GM12878 (cell line): ENCODE data around the gene CHST5. TPM values are rescaled to one million over a fixed set of nuclear protein-coding genes. Genes with fewer than 3 reads are reported as not detected.
"Not testable (repeated sequence)": the region's sequence is repeated elsewhere in the genome, so short reads cannot be mapped to it uniquely, and the experiment has no call there.

Source experiments
- ATAC-seq: fragments of 200-7000 bp; cut with Tn5 transposase; 3 replicates; pipeline ENCODE4 v1.9.1; 2020; ENCODE audit warnings: mild to moderate bottlenecking, moderate library complexity
- BruUV-seq: library from RNA; stranded (reverse); fragments of 400-500 nt; replicated peaks from 2 replicates; lab custom pipeline; 2021; lab: Mats Ljungman, UMichigan
- CTCF ChIA-PET: fragments of 300-600 bp; sonication (Branson Sonifier 250); formaldehyde crosslinking; extraction: SDS; loops from one replicate; lab custom pipeline; 2021; ENCODE audit warnings: inconsistent platforms; lab: Yijun Ruan, JAX
- POLR2A ChIA-PET: fragments of 350-600 bp; formaldehyde crosslinking; extraction: SDS; loops from one replicate; lab custom pipeline; 2021; ENCODE audit warnings: inconsistent platforms; lab: Charles Lee
- RAD21 ChIA-PET: fragments of 300-600 bp; sonication (Branson Sonifier 250); formaldehyde crosslinking; loops from one replicate; lab custom pipeline; 2023; ENCODE audit warnings: antibody characterized with exemption; ENCODE audit not compliant: unreplicated experiment; lab: Charles Lee
- SMC1A ChIA-PET: fragments of 300-600 bp; sonication (Branson Sonifier 250); formaldehyde crosslinking; loops from one replicate; lab custom pipeline; 2023; ENCODE audit not compliant: unreplicated experiment, uncharacterized antibody; lab: Charles Lee
- DNase-seq: peaks from one replicate; pipeline ENCODE4 v3.0.0-alpha.2; 2011; ENCODE audit warnings: low read depth, low spot score
- FAIRE-seq: peaks from 3 replicates; lab custom pipeline; 2011; peaks lifted over from hg19 to GRCh38; lab: Jason Lieb, UNC
- H2AFZ ChIP-seq: 2 replicates; pipeline ENCODE4 v1.6.0; 2011; ENCODE audit warnings: low read depth, low read length, control low read depth; ENCODE audit not compliant: control insufficient read depth
- H3K27ac ChIP-seq: 2 replicates; pipeline ENCODE4 v1.5.1; 2011; ENCODE audit warnings: control low read depth; ENCODE audit not compliant: control insufficient read depth, insufficient read depth
- H3K27me3 ChIP-seq, 2 experiments: replicated peaks in 1 of 2; 2 replicates each; pipeline versions ENCODE4 v1.6.0 to v1.6.1; 2011; ENCODE audit warnings: low read length in 1 of 2; ENCODE audit not compliant: control insufficient read depth in 2 of 2, insufficient read depth in 2 of 2
- H3K36me3 ChIP-seq, 2 experiments: 2 replicates each; pipeline ENCODE4 v1.5.1; 2011; ENCODE audit warnings: low read length in 1 of 2; ENCODE audit not compliant: control insufficient read depth in 2 of 2, insufficient read depth in 2 of 2
- H3K4me1 ChIP-seq: 2 replicates; pipeline ENCODE4 v1.6.1; 2011; ENCODE audit warnings: mild to moderate bottlenecking, low read length, moderate library complexity, mixed read lengths; ENCODE audit not compliant: control insufficient read depth, insufficient read depth
- H3K4me2 ChIP-seq: 2 replicates; pipeline ENCODE4 v1.6.0; 2011; ENCODE audit warnings: control low read depth; ENCODE audit not compliant: control insufficient read depth, insufficient read depth
- H3K4me3 ChIP-seq: fragments of 200-600 bp; sonication (generic); 2 replicates; pipeline ENCODE4 v1.5.1; 2016
- H3K79me2 ChIP-seq: 2 replicates; pipeline ENCODE4 v1.6.0; 2011; ENCODE audit warnings: low read length; ENCODE audit not compliant: control insufficient read depth, insufficient read depth
- H3K9ac ChIP-seq: 2 replicates; pipeline ENCODE4 v1.8.0; 2011; ENCODE audit warnings: low read length, control low read depth, mixed read lengths; ENCODE audit not compliant: control insufficient read depth, insufficient read depth
- H3K9me3 ChIP-seq: replicated peaks from 3 replicates; pipeline ENCODE4 v1.5.1; 2011; ENCODE audit warnings: mild to moderate bottlenecking, low read length; ENCODE audit not compliant: control insufficient read depth, insufficient read depth
- H4K20me1 ChIP-seq: 2 replicates; pipeline ENCODE4 v1.6.0; 2011; ENCODE audit not compliant: control insufficient read depth, insufficient read depth
- BHLHE40 ChIP-seq, 2 experiments: fragments of 450-650 bp in 1 of 2; IDR thresholded peaks; 2 replicates each; pipeline ENCODE4 v1.6.1; 2011 to 2017; ENCODE audit warnings: low read depth in 2 of 2, borderline replicate concordance in 1 of 2, improper control_type of control experiment in 1 of 2, low read length in 1 of 2, mild to moderate bottlenecking in 1 of 2
- GABPA ChIP-seq: IDR thresholded peaks from 2 replicates; pipeline ENCODE4 v1.6.1; 2014; ENCODE audit warnings: antibody characterized with exemption, low read depth, mild to moderate bottlenecking, inconsistent platforms
- GATAD2B ChIP-seq: fragments of 450-650 bp; conservative IDR thresholded peaks from 2 replicates; pipeline ENCODE4 v1.6.1; 2017; ENCODE audit warnings: low read depth, mild to moderate bottlenecking, moderate library complexity
- MEF2B ChIP-seq: fragments of 450-650 bp; IDR thresholded peaks from 2 replicates; pipeline ENCODE4 v1.6.1; 2018; ENCODE audit warnings: mild to moderate bottlenecking, moderate library complexity; ENCODE audit not compliant: partially characterized antibody, poor library complexity, severe bottlenecking
- MTA2 ChIP-seq: fragments of 450-650 bp; IDR thresholded peaks from 2 replicates; pipeline ENCODE4 v1.6.1; 2016; ENCODE audit warnings: low read depth, mild to moderate bottlenecking, moderate library complexity
- SMAD5 ChIP-seq: IDR thresholded peaks from 2 replicates; pipeline ENCODE4 v1.6.1; 2016; ENCODE audit warnings: antibody characterized with exemption, low read depth
- WGBS: methylation state at CpG from one replicate; pipeline ENCODE4 v1.1.6; 2016; ENCODE audit warnings: low lambda C conversion rate; ENCODE audit not compliant: insufficient replicate concordance, insufficient coverage; ENCODE audit errors: missing lambda C conversion rate; 5-methylcytosine and 5-hydroxymethylcytosine counted together
- in situ Hi-C: fragments of 300-500 bp; cut with MboI; formaldehyde crosslinking; loops from 9 replicates; pipeline ENCODE4 v1.14.3; 2018; ENCODE audit warnings: mixed read lengths
- intact Hi-C: fragments of 100-400 bp; cut with micrococcal nuclease; formaldehyde crosslinking; loops from one replicate; pipeline ENCODE4 v1.14.2; 2022; ENCODE audit not compliant: unreplicated experiment
- polyA plus RNA-seq, 11 experiments: library from polyadenylated mRNA; depleted of rRNA in 4 of 11; unstranded in 6 of 11; stranded (reverse) in 5 of 11; fragments of >200 nt; fragmentation: Nextera tagmentation in 4 of 11; fragmentation: Illumina TruSeq in 1 of 11; extraction: Ambion mirVana in 4 of 11; extraction: Trizol in 1 of 11; gene quantifications; 1 replicate in 1 of 11; 2 replicates in 10 of 11; pipeline versions ENCODE4 v1.2.1 to v1.2.3, GENCODE V29; 2011 to 2016; ENCODE audit warnings: inconsistent platforms in 2 of 11, missing spikeins in 2 of 11, low read depth in 1 of 11
- total RNA-seq, 4 experiments: library from RNA; depleted of rRNA in 3 of 4; stranded (reverse); fragments of >200 nt in 3 of 4; fragmentation: Illumina TruSeq in 1 of 4; extraction: Trizol in 1 of 4; gene quantifications; 2 replicates each; pipeline versions ENCODE4 v1.2.1 to v1.2.3, GENCODE V29; 2013 to 2021
- TF ChIP-seq, protein P1 (sequence below): IDR thresholded peaks from 2 replicates; pipeline ENCODE4 v1.6.1; 2012; ENCODE audit warnings: improper control_type of control experiment, low read depth, low read length; ENCODE audit not compliant: insufficient replicate concordance
- TF ChIP-seq, protein P2 (sequence below): fragments of 450-650 bp; conservative IDR thresholded peaks from 2 replicates; pipeline ENCODE4 v1.6.1; 2017; ENCODE audit warnings: mild to moderate bottlenecking, moderate library complexity

Gene CHST5
- total and polyA plus RNA-seq, 10 of the 15 experiments (the other 5 are each of a cell fraction or from before 2014, with no cell fraction given): 0.04 to 0.43 (median 0.14) TPM; not detected in 6

DNA sequence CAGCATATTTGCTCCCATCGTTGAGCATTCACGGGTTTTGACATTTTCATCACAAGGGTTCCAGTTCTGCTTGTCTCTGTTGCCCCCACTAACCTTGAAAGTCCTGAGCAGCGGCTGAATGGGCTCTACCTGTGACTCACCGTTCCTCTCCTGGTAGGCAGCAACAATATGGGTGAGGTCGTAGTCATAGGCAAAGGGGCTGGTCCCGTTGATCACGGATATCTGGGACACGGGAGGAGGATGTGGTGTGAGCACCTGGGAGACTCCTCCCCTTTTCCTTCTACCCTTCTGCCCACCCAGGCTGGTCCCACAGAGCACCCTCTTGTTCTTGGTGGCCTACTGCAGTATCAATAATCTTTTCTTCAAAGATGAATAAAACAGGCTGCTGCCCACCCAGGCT is 6.6 kb upstream of the CHST5 start:
- intact Hi-C loops, RAD21 ChIA-PET, H3K27ac ChIP-seq, H3K4me1 ChIP-seq, ATAC-seq, H3K9me3 ChIP-seq, H3K27me3 ChIP-seq, H4K20me1 ChIP-seq, DNase-seq, H3K79me2 ChIP-seq, H2AFZ ChIP-seq, H3K4me2 ChIP-seq, H3K36me3 ChIP-seq, FAIRE-seq, POLR2A ChIA-PET, SMC1A ChIA-PET, in situ Hi-C loops, H3K4me3 ChIP-seq, BruUV-seq, H3K9ac ChIP-seq: not testable (repeated sequence)
- 85% methylated on average over 8 of the region's 8 CpGs for WGBS
- CTCF ChIA-PET: interaction anchor here (0.5 to 1.1 kb wide), 2 partner anchors 23 to 77 kb away, joined by 3 to 4 read pairs; no protein-coding TSS in a partner anchor

DNA sequence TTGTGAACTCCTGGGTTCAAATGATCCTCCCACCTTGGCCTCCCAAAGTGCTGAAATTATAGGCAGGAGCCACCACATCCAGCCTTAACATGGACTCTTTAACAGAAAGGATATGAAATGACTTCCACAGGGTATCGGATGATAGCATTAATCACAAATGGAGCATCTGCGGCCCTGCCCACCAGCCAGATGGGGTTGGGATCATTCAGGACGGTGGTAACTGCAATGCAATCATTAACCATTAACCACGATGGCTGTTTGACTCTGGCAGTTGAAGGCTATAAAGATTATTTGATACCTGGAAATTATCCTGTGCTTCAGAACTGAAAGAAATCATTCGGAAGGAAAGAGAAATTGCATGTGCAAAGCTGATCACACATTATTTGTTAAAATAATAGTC is 5.3 kb upstream of the CHST5 start:
- no TSS peak for BruUV-seq
- no peaks in the 10 kb centered on the region for H4K20me1 ChIP-seq
- in situ Hi-C loops: no loop called here
- no peak overlapping the region for H3K4me2 ChIP-seq
- DNase-seq (no peak), FAIRE-seq (no peak), ATAC-seq (no peak)
- WGBS: 96% methylated on average over 5 of the region's 5 CpGs
- ChIA-PET SMC1A (no interaction called here), POLR2A (no interaction called here), RAD21 (no interaction called here), CTCF (interaction anchor here (1.5 to 1.9 kb wide), 2 partner anchors 19 to 24 kb away, joined by 5 to 8 read pairs; no protein-coding TSS in a partner anchor)
- intact Hi-C loops: no loop called here
- H3K9ac ChIP-seq: no peak overlapping the region
- H2AFZ ChIP-seq: no peak overlapping the region
- no peaks in the 10 kb centered on the region for H3K27me3 ChIP-seq
- H3K4me1 ChIP-seq: no peaks in the 10 kb centered on the region
- no peak overlapping the region for H3K27ac ChIP-seq
- no peak overlapping the region for H3K4me3 ChIP-seq
- H3K36me3 ChIP-seq: peaks cover 0 to 5% of the 10 kb centered on the region in 2 experiments; a peak in 1 of 4 replicates
- no peaks in the 10 kb centered on the region for H3K9me3 ChIP-seq
- no peaks in the 10 kb centered on the region for H3K79me2 ChIP-seq
- TF ChIP-seq MTA2 (no peak), BHLHE40 (IDR thresholded peaks at IDR 0.05; ENCODE audit: borderline replicate concordance in 1 of 2, low read depth in 2 of 2, low read length in 1 of 2) (no peak), GATAD2B (no peak), SMAD5 (no peak), GABPA (no peak), MEF2B (no peak)
- TF ChIP-seq, protein P1, sequence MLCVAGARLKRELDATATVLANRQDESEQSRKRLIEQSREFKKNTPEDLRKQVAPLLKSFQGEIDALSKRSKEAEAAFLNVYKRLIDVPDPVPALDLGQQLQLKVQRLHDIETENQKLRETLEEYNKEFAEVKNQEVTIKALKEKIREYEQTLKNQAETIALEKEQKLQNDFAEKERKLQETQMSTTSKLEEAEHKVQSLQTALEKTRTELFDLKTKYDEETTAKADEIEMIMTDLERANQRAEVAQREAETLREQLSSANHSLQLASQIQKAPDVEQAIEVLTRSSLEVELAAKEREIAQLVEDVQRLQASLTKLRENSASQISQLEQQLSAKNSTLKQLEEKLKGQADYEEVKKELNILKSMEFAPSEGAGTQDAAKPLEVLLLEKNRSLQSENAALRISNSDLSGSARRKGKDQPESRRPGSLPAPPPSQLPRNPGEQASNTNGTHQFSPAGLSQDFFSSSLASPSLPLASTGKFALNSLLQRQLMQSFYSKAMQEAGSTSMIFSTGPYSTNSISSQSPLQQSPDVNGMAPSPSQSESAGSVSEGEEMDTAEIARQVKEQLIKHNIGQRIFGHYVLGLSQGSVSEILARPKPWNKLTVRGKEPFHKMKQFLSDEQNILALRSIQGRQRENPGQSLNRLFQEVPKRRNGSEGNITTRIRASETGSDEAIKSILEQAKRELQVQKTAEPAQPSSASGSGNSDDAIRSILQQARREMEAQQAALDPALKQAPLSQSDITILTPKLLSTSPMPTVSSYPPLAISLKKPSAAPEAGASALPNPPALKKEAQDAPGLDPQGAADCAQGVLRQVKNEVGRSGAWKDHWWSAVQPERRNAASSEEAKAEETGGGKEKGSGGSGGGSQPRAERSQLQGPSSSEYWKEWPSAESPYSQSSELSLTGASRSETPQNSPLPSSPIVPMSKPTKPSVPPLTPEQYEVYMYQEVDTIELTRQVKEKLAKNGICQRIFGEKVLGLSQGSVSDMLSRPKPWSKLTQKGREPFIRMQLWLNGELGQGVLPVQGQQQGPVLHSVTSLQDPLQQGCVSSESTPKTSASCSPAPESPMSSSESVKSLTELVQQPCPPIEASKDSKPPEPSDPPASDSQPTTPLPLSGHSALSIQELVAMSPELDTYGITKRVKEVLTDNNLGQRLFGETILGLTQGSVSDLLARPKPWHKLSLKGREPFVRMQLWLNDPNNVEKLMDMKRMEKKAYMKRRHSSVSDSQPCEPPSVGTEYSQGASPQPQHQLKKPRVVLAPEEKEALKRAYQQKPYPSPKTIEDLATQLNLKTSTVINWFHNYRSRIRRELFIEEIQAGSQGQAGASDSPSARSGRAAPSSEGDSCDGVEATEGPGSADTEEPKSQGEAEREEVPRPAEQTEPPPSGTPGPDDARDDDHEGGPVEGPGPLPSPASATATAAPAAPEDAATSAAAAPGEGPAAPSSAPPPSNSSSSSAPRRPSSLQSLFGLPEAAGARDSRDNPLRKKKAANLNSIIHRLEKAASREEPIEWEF: no peak
- TF ChIP-seq, protein P2, sequence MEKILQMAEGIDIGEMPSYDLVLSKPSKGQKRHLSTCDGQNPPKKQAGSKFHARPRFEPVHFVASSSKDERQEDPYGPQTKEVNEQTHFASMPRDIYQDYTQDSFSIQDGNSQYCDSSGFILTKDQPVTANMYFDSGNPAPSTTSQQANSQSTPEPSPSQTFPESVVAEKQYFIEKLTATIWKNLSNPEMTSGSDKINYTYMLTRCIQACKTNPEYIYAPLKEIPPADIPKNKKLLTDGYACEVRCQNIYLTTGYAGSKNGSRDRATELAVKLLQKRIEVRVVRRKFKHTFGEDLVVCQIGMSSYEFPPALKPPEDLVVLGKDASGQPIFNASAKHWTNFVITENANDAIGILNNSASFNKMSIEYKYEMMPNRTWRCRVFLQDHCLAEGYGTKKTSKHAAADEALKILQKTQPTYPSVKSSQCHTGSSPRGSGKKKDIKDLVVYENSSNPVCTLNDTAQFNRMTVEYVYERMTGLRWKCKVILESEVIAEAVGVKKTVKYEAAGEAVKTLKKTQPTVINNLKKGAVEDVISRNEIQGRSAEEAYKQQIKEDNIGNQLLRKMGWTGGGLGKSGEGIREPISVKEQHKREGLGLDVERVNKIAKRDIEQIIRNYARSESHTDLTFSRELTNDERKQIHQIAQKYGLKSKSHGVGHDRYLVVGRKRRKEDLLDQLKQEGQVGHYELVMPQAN: no peak
